HepG2 (cell line): Measurements from ENCODE around the gene EDC3. TPM values are rescaled to one million over a fixed set of nuclear protein-coding genes. Genes with fewer than 3 reads are reported as not detected.
A peak's percentile ranks its signal among the peaks of the same experiment; 100 is the strongest.

Source experiments
- CEBPG ChIP-seq: IDR thresholded peaks from 2 replicates; pipeline ENCODE4 v1.6.1; 2016
- GLI4 ChIP-seq: sonication (generic); formaldehyde crosslinking; IDR thresholded peaks from 2 replicates; pipeline ENCODE4 v1.5.1; 2020; ENCODE audit warnings: missing genetic modification reagents, mild to moderate bottlenecking, moderate library complexity, borderline replicate concordance
- IRF2 ChIP-seq: IDR thresholded peaks from 2 replicates; pipeline ENCODE4 v1.6.1; 2018; ENCODE audit warnings: missing genetic modification reagents, missing compliant biosample characterization
- JARID2 ChIP-seq: sonication (generic); formaldehyde crosslinking; IDR thresholded peaks from 2 replicates; pipeline ENCODE4 v1.8.1; 2023; ENCODE audit warnings: missing genetic modification reagents, inconsistent platforms; ENCODE audit not compliant: insufficient replicate concordance
- MBD4 ChIP-seq: IDR thresholded peaks from 2 replicates; pipeline ENCODE4 v1.6.1; 2012; ENCODE audit warnings: low read length, inconsistent platforms, borderline replicate concordance
- NR2F1 ChIP-seq, 2 experiments: fragments of 450-650 bp in 1 of 2; formaldehyde crosslinking in 1 of 2; IDR thresholded peaks; 2 replicates each; pipeline versions ENCODE4 v1.5.0 to v1.6.1; 2016 to 2020; ENCODE audit warnings: mild to moderate bottlenecking in 1 of 2, missing compliant biosample characterization in 1 of 2, missing genetic modification reagents in 1 of 2, moderate library complexity in 1 of 2
- SP2 ChIP-seq: sonication (generic); formaldehyde crosslinking; IDR thresholded peaks from 2 replicates; pipeline ENCODE4 v1.5.1; 2020; ENCODE audit warnings: mild to moderate bottlenecking, missing genetic modification reagents
- TBX3 ChIP-seq: fragments of 450-650 bp; IDR thresholded peaks from 2 replicates; pipeline ENCODE4 v1.6.1; 2017; ENCODE audit warnings: antibody characterized with exemption, mild to moderate bottlenecking, inconsistent platforms, borderline replicate concordance
- ZKSCAN5 ChIP-seq: sonication (generic); formaldehyde crosslinking; IDR thresholded peaks from 2 replicates; pipeline ENCODE4 v1.5.1; 2020; ENCODE audit warnings: mild to moderate bottlenecking, missing genetic modification reagents
- ZMYM4 ChIP-seq: sonication (generic); formaldehyde crosslinking; IDR thresholded peaks from 2 replicates; pipeline ENCODE4 v1.8.1; 2023; ENCODE audit warnings: mild to moderate bottlenecking, missing genetic modification reagents
- ZNF205 ChIP-seq: IDR thresholded peaks from 2 replicates; pipeline ENCODE4 v1.6.1; 2018; ENCODE audit warnings: missing biosample characterization, missing genetic modification reagents
- ZNF644 ChIP-seq: IDR thresholded peaks from 2 replicates; pipeline ENCODE4 v1.6.1; 2016; ENCODE audit warnings: low read depth
- ZNF724P ChIP-seq: sonication (generic); formaldehyde crosslinking; IDR thresholded peaks from 2 replicates; pipeline ENCODE4 v1.8.0; 2022; ENCODE audit warnings: missing genetic modification reagents, borderline replicate concordance
- ZNF772 ChIP-seq: sonication (generic); formaldehyde crosslinking; IDR thresholded peaks from 2 replicates; pipeline ENCODE4 v1.5.0; 2020; ENCODE audit warnings: mild to moderate bottlenecking, missing genetic modification reagents
- ZNF773 ChIP-seq: sonication (generic); formaldehyde crosslinking; IDR thresholded peaks from 2 replicates; pipeline ENCODE4 v1.4.0; 2020; ENCODE audit warnings: missing genetic modification reagents, borderline replicate concordance
- polyA plus RNA-seq, 8 experiments: library from polyadenylated mRNA; depleted of rRNA in 3 of 8; stranded (reverse) in 7 of 8; unstranded in 1 of 8; fragments of >200 nt; fragmentation: Illumina TruSeq in 4 of 8; extraction: Trizol in 4 of 8; gene quantifications; 2 replicates each; pipeline versions ENCODE4 v1.2.1 to v1.2.3, GENCODE V29; 2011 to 2016; ENCODE audit warnings: low read depth in 4 of 8, missing spikeins in 1 of 8, mixed read lengths in 1 of 8; ENCODE audit not compliant: insufficient read depth in 1 of 8
- total RNA-seq, 5 experiments: library from RNA; depleted of rRNA; stranded (reverse); fragments of >200 nt; fragmentation: Illumina TruSeq; extraction: Trizol; gene quantifications; 2 replicates each; pipeline ENCODE4 v1.2.3, GENCODE V29; 2016; ENCODE audit warnings: low read depth in 1 of 5
- TF ChIP-seq, protein P1 (sequence below): sonication (generic); formaldehyde crosslinking; IDR thresholded peaks from 2 replicates; pipeline ENCODE4 v1.8.1; 2022; ENCODE audit warnings: low read depth, mild to moderate bottlenecking, missing genetic modification reagents
- TF ChIP-seq, protein P2 (sequence below): sonication (generic); formaldehyde crosslinking; IDR thresholded peaks from 2 replicates; pipeline ENCODE4 v1.8.0; 2022; ENCODE audit warnings: missing genetic modification reagents, mild to moderate bottlenecking, inconsistent platforms, borderline replicate concordance
- TF ChIP-seq, protein P3 (sequence below): IDR thresholded peaks from 2 replicates; pipeline ENCODE4 v1.6.1; 2016
- TF ChIP-seq, protein P4 (sequence below): IDR thresholded peaks from 2 replicates; pipeline ENCODE4 v1.4.0; 2020; ENCODE audit warnings: mild to moderate bottlenecking, missing genetic modification reagents

Gene EDC3
- total and polyA plus RNA-seq, 2 of the 13 experiments (the other 11 are each of a cell fraction or from before 2014, with no cell fraction given), result 17.4 to 32.0 TPM

DNA sequence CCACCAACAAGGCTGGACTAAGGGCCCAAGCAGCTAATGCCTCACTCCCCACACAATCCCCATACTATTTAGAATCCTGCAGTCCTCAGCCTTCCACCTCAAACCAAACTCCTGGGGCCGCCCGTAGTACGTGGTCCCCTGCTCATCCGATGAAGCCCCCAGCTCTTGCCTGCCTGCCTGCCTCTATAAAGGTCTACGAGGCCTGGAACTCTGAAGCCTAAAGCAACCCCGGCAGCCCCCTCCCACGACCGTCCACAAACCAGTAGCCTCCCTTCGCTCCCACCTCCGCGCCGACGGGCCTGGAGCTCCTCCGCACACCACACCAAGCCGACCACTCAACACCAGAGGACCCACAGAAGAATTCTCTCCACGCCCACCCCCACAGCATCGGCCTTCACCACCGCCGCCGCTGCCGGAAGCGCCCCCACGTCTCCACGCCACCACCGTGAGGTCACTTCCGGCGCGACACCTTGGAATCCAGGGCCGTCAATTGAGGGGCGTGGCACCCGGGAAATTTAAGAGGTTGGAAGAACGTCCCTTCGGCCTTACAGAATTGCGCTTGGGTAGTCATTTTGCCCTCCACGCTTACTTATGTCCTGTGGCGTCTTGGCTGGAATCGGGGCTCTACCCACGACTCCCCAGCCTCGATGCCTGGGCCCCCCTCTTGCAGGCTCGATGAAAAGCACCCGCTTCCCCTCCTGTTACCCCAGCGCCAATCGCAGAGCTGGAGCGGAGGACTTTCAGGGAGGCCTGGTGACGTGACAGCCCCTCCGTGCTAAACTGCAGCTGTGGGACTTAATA is at the start of gene EDC3 (continued):
- TF ChIP-seq, protein P1, sequence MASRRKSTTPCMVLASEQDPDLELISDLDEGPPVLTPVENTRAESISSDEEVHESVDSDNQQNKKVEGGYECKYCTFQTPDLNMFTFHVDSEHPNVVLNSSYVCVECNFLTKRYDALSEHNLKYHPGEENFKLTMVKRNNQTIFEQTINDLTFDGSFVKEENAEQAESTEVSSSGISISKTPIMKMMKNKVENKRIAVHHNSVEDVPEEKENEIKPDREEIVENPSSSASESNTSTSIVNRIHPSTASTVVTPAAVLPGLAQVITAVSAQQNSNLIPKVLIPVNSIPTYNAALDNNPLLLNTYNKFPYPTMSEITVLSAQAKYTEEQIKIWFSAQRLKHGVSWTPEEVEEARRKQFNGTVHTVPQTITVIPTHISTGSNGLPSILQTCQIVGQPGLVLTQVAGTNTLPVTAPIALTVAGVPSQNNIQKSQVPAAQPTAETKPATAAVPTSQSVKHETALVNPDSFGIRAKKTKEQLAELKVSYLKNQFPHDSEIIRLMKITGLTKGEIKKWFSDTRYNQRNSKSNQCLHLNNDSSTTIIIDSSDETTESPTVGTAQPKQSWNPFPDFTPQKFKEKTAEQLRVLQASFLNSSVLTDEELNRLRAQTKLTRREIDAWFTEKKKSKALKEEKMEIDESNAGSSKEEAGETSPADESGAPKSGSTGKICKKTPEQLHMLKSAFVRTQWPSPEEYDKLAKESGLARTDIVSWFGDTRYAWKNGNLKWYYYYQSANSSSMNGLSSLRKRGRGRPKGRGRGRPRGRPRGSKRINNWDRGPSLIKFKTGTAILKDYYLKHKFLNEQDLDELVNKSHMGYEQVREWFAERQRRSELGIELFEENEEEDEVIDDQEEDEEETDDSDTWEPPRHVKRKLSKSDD, result peak; percentile 79
- TF ChIP-seq, protein P2, sequence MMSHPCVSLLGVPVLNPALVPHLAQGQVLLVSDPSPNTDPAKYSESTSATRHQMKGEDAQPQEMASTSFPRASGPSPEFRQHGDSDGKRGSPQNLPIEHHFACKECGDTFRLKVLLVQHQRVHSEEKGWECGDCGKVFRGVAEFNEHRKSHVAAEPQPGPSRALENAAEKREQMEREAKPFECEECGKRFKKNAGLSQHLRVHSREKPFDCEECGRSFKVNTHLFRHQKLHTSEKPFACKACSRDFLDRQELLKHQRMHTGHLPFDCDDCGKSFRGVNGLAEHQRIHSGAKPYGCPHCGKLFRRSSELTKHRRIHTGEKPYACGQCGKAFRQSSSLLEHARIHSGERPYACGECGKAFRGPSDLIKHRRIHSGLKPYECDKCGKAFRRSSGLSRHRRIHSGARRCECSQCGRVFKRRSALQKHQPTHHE (CRISPR knock-in tag), result no peak; the same call in 1 of the 2 replicates
- TF ChIP-seq TBX3 (peak; percentile 66; the same call in 1 of the 2 replicates), ZNF773 (CRISPR knock-in tag) (no peak), SP2 (peak; percentile 70), JARID2 (CRISPR knock-in tag) (no peak), ZNF205 (CRISPR knock-in tag) (0 out of 2 replicates have a peak, but pooled peaks have one; percentile 43), NR2F1 (CRISPR knock-in tag; IDR thresholded peaks at IDR 0.05) (no peak; a peak in 1 of 4 replicates), ZNF772 (CRISPR knock-in tag) (no peak; the same call in 1 of the 2 replicates), IRF2 (peak; percentile 91), ZNF724P (CRISPR knock-in tag) (peak; percentile 84; the same call in 1 of the 2 replicates), CEBPG (CRISPR knock-in tag) (no peak; the same call in 1 of the 2 replicates), GLI4 (peak; percentile 70), MBD4 (no peak), ZNF644 (CRISPR knock-in tag) (no peak), ZMYM4 (peak; percentile 71), ZKSCAN5 (CRISPR knock-in tag) (no peak)
- TF ChIP-seq, protein P3, sequence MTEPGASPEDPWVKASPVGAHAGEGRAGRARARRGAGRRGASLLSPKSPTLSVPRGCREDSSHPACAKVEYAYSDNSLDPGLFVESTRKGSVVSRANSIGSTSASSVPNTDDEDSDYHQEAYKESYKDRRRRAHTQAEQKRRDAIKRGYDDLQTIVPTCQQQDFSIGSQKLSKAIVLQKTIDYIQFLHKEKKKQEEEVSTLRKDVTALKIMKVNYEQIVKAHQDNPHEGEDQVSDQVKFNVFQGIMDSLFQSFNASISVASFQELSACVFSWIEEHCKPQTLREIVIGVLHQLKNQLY (CRISPR knock-in tag), result no peak
- TF ChIP-seq, protein P4, sequence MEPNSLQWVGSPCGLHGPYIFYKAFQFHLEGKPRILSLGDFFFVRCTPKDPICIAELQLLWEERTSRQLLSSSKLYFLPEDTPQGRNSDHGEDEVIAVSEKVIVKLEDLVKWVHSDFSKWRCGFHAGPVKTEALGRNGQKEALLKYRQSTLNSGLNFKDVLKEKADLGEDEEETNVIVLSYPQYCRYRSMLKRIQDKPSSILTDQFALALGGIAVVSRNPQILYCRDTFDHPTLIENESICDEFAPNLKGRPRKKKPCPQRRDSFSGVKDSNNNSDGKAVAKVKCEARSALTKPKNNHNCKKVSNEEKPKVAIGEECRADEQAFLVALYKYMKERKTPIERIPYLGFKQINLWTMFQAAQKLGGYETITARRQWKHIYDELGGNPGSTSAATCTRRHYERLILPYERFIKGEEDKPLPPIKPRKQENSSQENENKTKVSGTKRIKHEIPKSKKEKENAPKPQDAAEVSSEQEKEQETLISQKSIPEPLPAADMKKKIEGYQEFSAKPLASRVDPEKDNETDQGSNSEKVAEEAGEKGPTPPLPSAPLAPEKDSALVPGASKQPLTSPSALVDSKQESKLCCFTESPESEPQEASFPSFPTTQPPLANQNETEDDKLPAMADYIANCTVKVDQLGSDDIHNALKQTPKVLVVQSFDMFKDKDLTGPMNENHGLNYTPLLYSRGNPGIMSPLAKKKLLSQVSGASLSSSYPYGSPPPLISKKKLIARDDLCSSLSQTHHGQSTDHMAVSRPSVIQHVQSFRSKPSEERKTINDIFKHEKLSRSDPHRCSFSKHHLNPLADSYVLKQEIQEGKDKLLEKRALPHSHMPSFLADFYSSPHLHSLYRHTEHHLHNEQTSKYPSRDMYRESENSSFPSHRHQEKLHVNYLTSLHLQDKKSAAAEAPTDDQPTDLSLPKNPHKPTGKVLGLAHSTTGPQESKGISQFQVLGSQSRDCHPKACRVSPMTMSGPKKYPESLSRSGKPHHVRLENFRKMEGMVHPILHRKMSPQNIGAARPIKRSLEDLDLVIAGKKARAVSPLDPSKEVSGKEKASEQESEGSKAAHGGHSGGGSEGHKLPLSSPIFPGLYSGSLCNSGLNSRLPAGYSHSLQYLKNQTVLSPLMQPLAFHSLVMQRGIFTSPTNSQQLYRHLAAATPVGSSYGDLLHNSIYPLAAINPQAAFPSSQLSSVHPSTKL (CRISPR knock-in tag), result peak; percentile 66
